ENCODE measurements around the gene ABLIM1. TPM values are rescaled to one million over a fixed set of nuclear protein-coding genes. Genes with fewer than 3 reads are reported as not detected.

The ABLIM1 gene
- total RNA-seq, 1 experiment from 2014 or later, result 274 TPM

- BruUV-seq (replicated peaks), result no TSS peak
- CTCF ChIA-PET, result no interaction called here
- intact Hi-C loops (cut with micrococcal nuclease; ENCODE audit: unreplicated experiment), result loop anchor here (10.0 kb wide), 1 partner anchor 155 kb away; no protein-coding TSS in a partner anchor
Measured at GRCh38 chr10:114479836-114480235, 178.2 kb downstream of the ABLIM1 start.

DNA sequence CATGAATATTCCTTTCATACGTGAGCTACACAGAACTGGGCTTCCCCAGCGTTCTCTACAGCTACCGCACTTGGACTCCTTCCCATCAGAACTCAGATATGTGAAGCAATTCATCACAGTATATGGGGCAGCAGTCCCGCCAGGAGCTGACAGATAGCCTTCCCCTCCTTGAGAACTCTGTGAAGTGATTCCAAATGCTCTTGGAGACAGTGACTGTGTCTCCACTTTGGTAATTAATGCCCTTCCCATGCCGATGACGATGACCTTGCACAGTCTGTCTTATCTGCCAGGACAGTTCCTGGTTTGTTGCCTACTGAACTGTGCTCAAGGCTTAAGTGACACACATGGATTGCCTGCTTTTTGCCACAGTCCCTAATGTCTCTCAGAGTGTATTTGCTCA lies 178.8 kb downstream of the ABLIM1 start:
- intact Hi-C loops (cut with micrococcal nuclease; ENCODE audit: unreplicated experiment), result loop anchor here (10.0 kb wide), 1 partner anchor 155 kb away; no protein-coding TSS in a partner anchor
- no TSS peak for BruUV-seq (replicated peaks)
- Histone ChIP-seq H3K9me3 (ENCODE audit: control insufficient read depth, insufficient read depth, low read depth, low read length) (no peaks in the 10 kb centered on the region), H3K4me3 (ENCODE audit: low read depth in 2 of 2, low read length in 2 of 2) (no peak overlapping the region), H3K27ac (ENCODE audit: low read length) (no peak overlapping the region), H3K27me3 (ENCODE audit: control insufficient read depth, insufficient read depth, low read length) (no peaks in the 10 kb centered on the region), H3K36me3 (ENCODE audit: control insufficient read depth, insufficient read depth, low read length) (peaks cover 8% of the 10 kb centered on the region; the same call in 1 of the 2 replicates), H3K4me1 (ENCODE audit: control insufficient read depth, insufficient read depth, low read length) (no peaks in the 10 kb centered on the region)
- no peak for ATAC-seq
- in situ Hi-C loops (cut with HindIII; ENCODE audit: low pct_unique_long_range_greater_than_20kb, low sequenced_read_pairs), result no loop called here
- ChIA-PET POLR2A (interaction anchor here (0.8 kb wide), 1 partner anchor 77 kb away, joined by 3 read pairs; no protein-coding TSS in a partner anchor), CTCF (no interaction called here)
- no peak for DNase-seq (ENCODE audit: low read depth, low spot score)
- no peak for TF ChIP-seq SIN3A (IDR thresholded peaks at IDR 0.05; ENCODE audit: borderline replicate concordance, insufficient read depth, low read depth, low read length)
- TF ChIP-seq TCF7L2 (IDR thresholded peaks at IDR 0.05; ENCODE audit: low read depth, low read length), result no peak
- no peak for TF ChIP-seq REST (IDR thresholded peaks at IDR 0.05; ENCODE audit: insufficient read depth in 1 of 2, low read depth in 2 of 2, low read length in 1 of 2)
- TF ChIP-seq, protein P1, sequence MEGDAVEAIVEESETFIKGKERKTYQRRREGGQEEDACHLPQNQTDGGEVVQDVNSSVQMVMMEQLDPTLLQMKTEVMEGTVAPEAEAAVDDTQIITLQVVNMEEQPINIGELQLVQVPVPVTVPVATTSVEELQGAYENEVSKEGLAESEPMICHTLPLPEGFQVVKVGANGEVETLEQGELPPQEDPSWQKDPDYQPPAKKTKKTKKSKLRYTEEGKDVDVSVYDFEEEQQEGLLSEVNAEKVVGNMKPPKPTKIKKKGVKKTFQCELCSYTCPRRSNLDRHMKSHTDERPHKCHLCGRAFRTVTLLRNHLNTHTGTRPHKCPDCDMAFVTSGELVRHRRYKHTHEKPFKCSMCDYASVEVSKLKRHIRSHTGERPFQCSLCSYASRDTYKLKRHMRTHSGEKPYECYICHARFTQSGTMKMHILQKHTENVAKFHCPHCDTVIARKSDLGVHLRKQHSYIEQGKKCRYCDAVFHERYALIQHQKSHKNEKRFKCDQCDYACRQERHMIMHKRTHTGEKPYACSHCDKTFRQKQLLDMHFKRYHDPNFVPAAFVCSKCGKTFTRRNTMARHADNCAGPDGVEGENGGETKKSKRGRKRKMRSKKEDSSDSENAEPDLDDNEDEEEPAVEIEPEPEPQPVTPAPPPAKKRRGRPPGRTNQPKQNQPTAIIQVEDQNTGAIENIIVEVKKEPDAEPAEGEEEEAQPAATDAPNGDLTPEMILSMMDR (IDR thresholded peaks at IDR 0.05), result no peak
- no peak for TF ChIP-seq POLR2AphosphoS5 (IDR thresholded peaks at IDR 0.05; ENCODE audit: low read depth, low read length)

More at GRCh38 chr10:114479836-114480235, 178.2 kb downstream of the ABLIM1 start:
- DNase-seq (ENCODE audit: low read depth, low spot score), result no peak
- H3K27ac ChIP-seq (ENCODE audit: low read length), result no peak overlapping the region
- peaks cover 8% of the 10 kb centered on the region; the same call in 1 of the 2 replicates for H3K36me3 ChIP-seq (ENCODE audit: control insufficient read depth, insufficient read depth, low read length)
- no peak overlapping the region for H3K4me3 ChIP-seq (ENCODE audit: low read depth in 2 of 2, low read length in 2 of 2)
- TF ChIP-seq SIN3A (IDR thresholded peaks at IDR 0.05; ENCODE audit: borderline replicate concordance, insufficient read depth, low read depth, low read length) (no peak), POLR2AphosphoS5 (IDR thresholded peaks at IDR 0.05; ENCODE audit: low read depth, low read length) (no peak), REST (IDR thresholded peaks at IDR 0.05; ENCODE audit: insufficient read depth in 1 of 2, low read depth in 2 of 2, low read length in 1 of 2) (no peak), TCF7L2 (IDR thresholded peaks at IDR 0.05; ENCODE audit: low read depth, low read length) (no peak)
- TF ChIP-seq, protein P1 (IDR thresholded peaks at IDR 0.05), result no peak
- ATAC-seq, result no peak
- POLR2A ChIA-PET, result no interaction called here
- in situ Hi-C loops (cut with HindIII; ENCODE audit: low pct_unique_long_range_greater_than_20kb, low sequenced_read_pairs), result no loop called here
- H3K27me3 ChIP-seq (ENCODE audit: control insufficient read depth, insufficient read depth, low read length), result no peaks in the 10 kb centered on the region
- no peaks in the 10 kb centered on the region for H3K4me1 ChIP-seq (ENCODE audit: control insufficient read depth, insufficient read depth, low read length)
- no peaks in the 10 kb centered on the region for H3K9me3 ChIP-seq (ENCODE audit: control insufficient read depth, insufficient read depth, low read depth, low read length)

All from Panc1 (cell line).